ENCODE measurements around the gene GRID1.

GRCh38 chr10:86249794-86250193, 116.8 kb downstream of the GRID1 start:
- TF ChIP-seq POLR2A (IDR thresholded peaks at IDR 0.05; ENCODE audit: low read depth, low read length) = no peak
- no peak for TF ChIP-seq TAF1 (IDR thresholded peaks at IDR 0.05; ENCODE audit: low read depth, low read length)

Measured in GM12891 (cell line).